Germinal center (tissue), 1 donor: ENCODE measurements around the gene MOGAT2.
"Not testable (repeated sequence)": the region's sequence is repeated elsewhere in the genome, so short reads cannot be mapped to it uniquely, and the experiment has no call there.

ENCODE experiments used
- DNase-seq: peaks from one replicate; pipeline ENCODE4 v3.0.0; 2012; ENCODE audit warnings: mixed read lengths, low spot score

The MOGAT2 gene

GRCh38 chr11:75719340-75720239, 2.0 kb downstream of the MOGAT2 start:
- no peak for DNase-seq

- DNase-seq, result no peak
Measured at GRCh38 chr11:75720639-75721038, 3.0 kb downstream of the MOGAT2 start.

GRCh38 chr11:75721852-75722668, 4.4 kb downstream of the MOGAT2 start:
- DNase-seq, result no peak

- DNase-seq, result no peak
Measured at GRCh38 chr11:75722669-75723042, 5.0 kb downstream of the MOGAT2 start.

GRCh38 chr11:75725547-75726320, 8.1 kb downstream of the MOGAT2 start:
- no peak for DNase-seq

GRCh38 chr11:75728992-75729391, 11.4 kb downstream of the MOGAT2 start:
- DNase-seq, result no peak

GRCh38 chr11:75731095-75731494, 13.5 kb downstream of the MOGAT2 start:
- no peak for DNase-seq

- DNase-seq, result no peak
Measured at GRCh38 chr11:75733071-75733430, 15.4 kb downstream of the MOGAT2 start.

- no peak for DNase-seq
Measured at GRCh38 chr11:75733431-75734107, 15.9 kb downstream of the MOGAT2 start.

- no peak for DNase-seq
Measured at GRCh38 chr11:75734491-75735180, 17.0 kb downstream of the MOGAT2 start.

GRCh38 chr11:75735181-75735845, 17.7 kb downstream of the MOGAT2 start:
- DNase-seq, result no peak

- DNase-seq, result no peak
Measured at GRCh38 chr11:75737314-75737713, 19.7 kb downstream of the MOGAT2 start.

- no peak for DNase-seq
Measured at GRCh38 chr11:75740681-75741080, 23.0 kb downstream of the MOGAT2 start.

GRCh38 chr11:75743159-75743558, 25.5 kb downstream of the MOGAT2 start:
- DNase-seq, result not testable (repeated sequence)

- no peak for DNase-seq
Measured at GRCh38 chr11:75743711-75744563, 26.3 kb downstream of the MOGAT2 start.

- no peak for DNase-seq
Measured at GRCh38 chr11:75745807-75746206, 28.2 kb downstream of the MOGAT2 start.

GRCh38 chr11:75748729-75749273, 31.2 kb downstream of the MOGAT2 start:
- DNase-seq, result not testable (repeated sequence)

GRCh38 chr11:75754933-75755332, 37.3 kb downstream of the MOGAT2 start:
- DNase-seq, result not testable (repeated sequence)

- no peak for DNase-seq
Measured at GRCh38 chr11:75757651-75758050, 40.0 kb downstream of the MOGAT2 start.
